C4-2B (cell line): ENCODE data around the gene OFD1.

Experiments used
- ZFX ChIP-seq: fragments of 450-650 bp; IDR thresholded peaks from 2 replicates; pipeline ENCODE4 v1.6.1; 2017
- TF ChIP-seq, protein P1 (sequence below): fragments of 450-650 bp; conservative IDR thresholded peaks from 2 replicates; pipeline ENCODE4 v1.5.1; 2017; ENCODE audit warnings: mild to moderate bottlenecking

- TF ChIP-seq, protein P1, sequence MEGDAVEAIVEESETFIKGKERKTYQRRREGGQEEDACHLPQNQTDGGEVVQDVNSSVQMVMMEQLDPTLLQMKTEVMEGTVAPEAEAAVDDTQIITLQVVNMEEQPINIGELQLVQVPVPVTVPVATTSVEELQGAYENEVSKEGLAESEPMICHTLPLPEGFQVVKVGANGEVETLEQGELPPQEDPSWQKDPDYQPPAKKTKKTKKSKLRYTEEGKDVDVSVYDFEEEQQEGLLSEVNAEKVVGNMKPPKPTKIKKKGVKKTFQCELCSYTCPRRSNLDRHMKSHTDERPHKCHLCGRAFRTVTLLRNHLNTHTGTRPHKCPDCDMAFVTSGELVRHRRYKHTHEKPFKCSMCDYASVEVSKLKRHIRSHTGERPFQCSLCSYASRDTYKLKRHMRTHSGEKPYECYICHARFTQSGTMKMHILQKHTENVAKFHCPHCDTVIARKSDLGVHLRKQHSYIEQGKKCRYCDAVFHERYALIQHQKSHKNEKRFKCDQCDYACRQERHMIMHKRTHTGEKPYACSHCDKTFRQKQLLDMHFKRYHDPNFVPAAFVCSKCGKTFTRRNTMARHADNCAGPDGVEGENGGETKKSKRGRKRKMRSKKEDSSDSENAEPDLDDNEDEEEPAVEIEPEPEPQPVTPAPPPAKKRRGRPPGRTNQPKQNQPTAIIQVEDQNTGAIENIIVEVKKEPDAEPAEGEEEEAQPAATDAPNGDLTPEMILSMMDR = no peak
- no peak for TF ChIP-seq ZFX
These were observed 82.4 kb downstream of the OFD1 start, which contains the start of gene GPM6B for GRCh38 chrX:13816643-13817627.
